Bronchial epithelial cell (primary cell): ENCODE measurements around the gene GIT2. TPM values are rescaled to one million over a fixed set of nuclear protein-coding genes. Genes with fewer than 3 reads are reported as not detected.
A peak's percentile ranks its signal among the peaks of the same experiment; 100 is the strongest.

Experiments
- DNase-seq: peaks from one replicate; pipeline ENCODE4 v3.0.0-alpha.2; 2010; ENCODE audit warnings: low read depth
- FAIRE-seq: peaks from 2 replicates; lab custom pipeline; 2011; peaks lifted over from hg19 to GRCh38; lab: Jason Lieb, UNC
- H3K27me3 ChIP-seq: 2 replicates; pipeline ENCODE4 v1.5.1; 2011; ENCODE audit warnings: low read length; ENCODE audit not compliant: control insufficient read depth, insufficient read depth
- H3K36me3 ChIP-seq: 2 replicates; pipeline ENCODE4 v1.5.1; 2011; ENCODE audit warnings: low read length; ENCODE audit not compliant: control insufficient read depth, insufficient read depth
- H3K4me3 ChIP-seq: 2 replicates; pipeline ENCODE4 v1.5.1; 2011; ENCODE audit warnings: mild to moderate bottlenecking, low read depth, low read length, control low read depth
- CTCF ChIP-seq: IDR thresholded peaks from 2 replicates; pipeline ENCODE4 v1.5.1; 2011; ENCODE audit warnings: mild to moderate bottlenecking, moderate library complexity, low read length, control low read depth, inconsistent platforms; ENCODE audit not compliant: insufficient read depth, severe bottlenecking
- total RNA-seq: library from RNA; depleted of rRNA; stranded (reverse); fragments of >200 nt; gene quantifications from 2 replicates; pipeline ENCODE4 v1.2.1, GENCODE V29; 2014

GIT2 gene
- total RNA-seq, 1 donor from 2014 or later: 22.4 TPM

- Histone ChIP-seq H3K27me3 (no peaks in the 10 kb centered on the region), H3K4me3 (peak overlapping the region; percentile 90), H3K36me3 (no peaks in the 10 kb centered on the region)
- no peak for TF ChIP-seq CTCF
- FAIRE-seq: no peak
- no peak for DNase-seq
Measured at GRCh38 chr12:109998241-109998903, 2.2 kb upstream of the GIT2 start.

- no peaks in the 10 kb centered on the region for H3K36me3 ChIP-seq
- DNase-seq: no peak
- no peak for FAIRE-seq
- no peak for TF ChIP-seq CTCF
- H3K4me3 ChIP-seq: no peak overlapping the region
- no peaks in the 10 kb centered on the region for H3K27me3 ChIP-seq
Measured at GRCh38 chr12:109997393-109997792, 1.2 kb upstream of the GIT2 start.

- DNase-seq: no peak
- Histone ChIP-seq H3K27me3 (no peaks in the 10 kb centered on the region), H3K4me3 (peak overlapping the region; percentile 95), H3K36me3 (peaks cover 1% of the 10 kb centered on the region)
- no peak for TF ChIP-seq CTCF
- no peak for FAIRE-seq
Measured at GRCh38 chr12:109996483-109996853, 300 bp upstream of the GIT2 start.

GRCh38 chr12:109995361-109995685 lies 845 bp downstream of the GIT2 start:
- TF ChIP-seq CTCF: no peak
- H3K36me3 ChIP-seq: peaks cover 3% of the 10 kb centered on the region
- H3K4me3 ChIP-seq: peak overlapping the region; percentile 95
- FAIRE-seq (no peak), DNase-seq (no peak)
- H3K27me3 ChIP-seq: no peaks in the 10 kb centered on the region

GRCh38 chr12:109994401-109995175 lies 1.6 kb downstream of the GIT2 start:
- DNase-seq (peak; percentile 39), FAIRE-seq (no peak)
- Histone ChIP-seq H3K36me3 (peaks cover 3% of the 10 kb centered on the region), H3K4me3 (peak overlapping the region; percentile 95), H3K27me3 (no peaks in the 10 kb centered on the region)
- no peak for TF ChIP-seq CTCF

GRCh38 chr12:109993091-109993490 lies 3.1 kb downstream of the GIT2 start:
- TF ChIP-seq CTCF: no peak
- FAIRE-seq (no peak), DNase-seq (no peak)
- H3K4me3 ChIP-seq: no peak overlapping the region
- H3K27me3 ChIP-seq: no peaks in the 10 kb centered on the region
- H3K36me3 ChIP-seq: peaks cover 6% of the 10 kb centered on the region
